GM12878 (cell line): ENCODE data around the gene CCN2. TPM values are rescaled to one million over a fixed set of nuclear protein-coding genes. Genes with fewer than 3 reads are reported as not detected.

Experiments used
- ATAC-seq: fragments of 200-7000 bp; cut with Tn5 transposase; 3 replicates; pipeline ENCODE4 v1.9.1; 2020; ENCODE audit warnings: mild to moderate bottlenecking, moderate library complexity
- BruUV-seq: library from RNA; stranded (reverse); fragments of 400-500 nt; replicated peaks from 2 replicates; lab custom pipeline; 2021; lab: Mats Ljungman, UMichigan
- CTCF ChIA-PET: fragments of 300-600 bp; sonication (Branson Sonifier 250); formaldehyde crosslinking; extraction: SDS; loops from one replicate; lab custom pipeline; 2021; ENCODE audit warnings: inconsistent platforms; lab: Yijun Ruan, JAX
- POLR2A ChIA-PET: fragments of 350-600 bp; formaldehyde crosslinking; extraction: SDS; loops from one replicate; lab custom pipeline; 2021; ENCODE audit warnings: inconsistent platforms; lab: Charles Lee
- RAD21 ChIA-PET: fragments of 300-600 bp; sonication (Branson Sonifier 250); formaldehyde crosslinking; loops from one replicate; lab custom pipeline; 2023; ENCODE audit warnings: antibody characterized with exemption; ENCODE audit not compliant: unreplicated experiment; lab: Charles Lee
- SMC1A ChIA-PET: fragments of 300-600 bp; sonication (Branson Sonifier 250); formaldehyde crosslinking; loops from one replicate; lab custom pipeline; 2023; ENCODE audit not compliant: unreplicated experiment, uncharacterized antibody; lab: Charles Lee
- DNase-seq: peaks from one replicate; pipeline ENCODE4 v3.0.0-alpha.2; 2011; ENCODE audit warnings: low read depth, low spot score
- FAIRE-seq: peaks from 3 replicates; lab custom pipeline; 2011; peaks lifted over from hg19 to GRCh38; lab: Jason Lieb, UNC
- H2AFZ ChIP-seq: 2 replicates; pipeline ENCODE4 v1.6.0; 2011; ENCODE audit warnings: low read depth, low read length, control low read depth; ENCODE audit not compliant: control insufficient read depth
- H3K27ac ChIP-seq: 2 replicates; pipeline ENCODE4 v1.5.1; 2011; ENCODE audit warnings: control low read depth; ENCODE audit not compliant: control insufficient read depth, insufficient read depth
- H3K27me3 ChIP-seq, 2 experiments: replicated peaks in 1 of 2; 2 replicates each; pipeline versions ENCODE4 v1.6.0 to v1.6.1; 2011; ENCODE audit warnings: low read length in 1 of 2; ENCODE audit not compliant: control insufficient read depth in 2 of 2, insufficient read depth in 2 of 2
- H3K36me3 ChIP-seq, 2 experiments: 2 replicates each; pipeline ENCODE4 v1.5.1; 2011; ENCODE audit warnings: low read length in 1 of 2; ENCODE audit not compliant: control insufficient read depth in 2 of 2, insufficient read depth in 2 of 2
- H3K4me1 ChIP-seq: 2 replicates; pipeline ENCODE4 v1.6.1; 2011; ENCODE audit warnings: mild to moderate bottlenecking, low read length, moderate library complexity, mixed read lengths; ENCODE audit not compliant: control insufficient read depth, insufficient read depth
- H3K4me2 ChIP-seq: 2 replicates; pipeline ENCODE4 v1.6.0; 2011; ENCODE audit warnings: control low read depth; ENCODE audit not compliant: control insufficient read depth, insufficient read depth
- H3K4me3 ChIP-seq: fragments of 200-600 bp; sonication (generic); 2 replicates; pipeline ENCODE4 v1.5.1; 2016
- H3K79me2 ChIP-seq: 2 replicates; pipeline ENCODE4 v1.6.0; 2011; ENCODE audit warnings: low read length; ENCODE audit not compliant: control insufficient read depth, insufficient read depth
- H3K9ac ChIP-seq: 2 replicates; pipeline ENCODE4 v1.8.0; 2011; ENCODE audit warnings: low read length, control low read depth, mixed read lengths; ENCODE audit not compliant: control insufficient read depth, insufficient read depth
- H3K9me3 ChIP-seq: replicated peaks from 3 replicates; pipeline ENCODE4 v1.5.1; 2011; ENCODE audit warnings: mild to moderate bottlenecking, low read length; ENCODE audit not compliant: control insufficient read depth, insufficient read depth
- H4K20me1 ChIP-seq: 2 replicates; pipeline ENCODE4 v1.6.0; 2011; ENCODE audit not compliant: control insufficient read depth, insufficient read depth
- ATF3 ChIP-seq: IDR thresholded peaks from 2 replicates; pipeline ENCODE4 v1.6.1; 2011; ENCODE audit warnings: low read depth, mild to moderate bottlenecking, low read length, moderate library complexity, borderline replicate concordance; ENCODE audit errors: extremely low read depth
- BRCA1 ChIP-seq: IDR thresholded peaks from 2 replicates; pipeline ENCODE4 v1.6.1; 2011; ENCODE audit warnings: low read depth, low read length, improper control_type of control experiment
- CHD4 ChIP-seq: fragments of 200-600 bp; sonication (generic); IDR thresholded peaks from 2 replicates; pipeline ENCODE4 v1.6.1; 2016; ENCODE audit warnings: mild to moderate bottlenecking
- IKZF2 ChIP-seq, 2 experiments: fragments of 450-650 bp; IDR thresholded peaks; 2 replicates each; pipeline ENCODE4 v1.6.1; 2017; ENCODE audit warnings: mild to moderate bottlenecking in 2 of 2, moderate library complexity in 2 of 2
- MLLT1 ChIP-seq: fragments of 450-650 bp; IDR thresholded peaks from 2 replicates; pipeline ENCODE4 v1.6.1; 2016; ENCODE audit warnings: mild to moderate bottlenecking
- PML ChIP-seq: IDR thresholded peaks from 2 replicates; pipeline ENCODE4 v1.6.1; 2012; ENCODE audit warnings: low read length, inconsistent platforms
- YY1 ChIP-seq: IDR thresholded peaks from 2 replicates; pipeline ENCODE4 v1.6.1; 2011; ENCODE audit warnings: low read depth, mild to moderate bottlenecking, low read length
- WGBS: methylation state at CpG from one replicate; pipeline ENCODE4 v1.1.6; 2016; ENCODE audit warnings: low lambda C conversion rate; ENCODE audit not compliant: insufficient replicate concordance, insufficient coverage; ENCODE audit errors: missing lambda C conversion rate; 5-methylcytosine and 5-hydroxymethylcytosine counted together
- in situ Hi-C: fragments of 300-500 bp; cut with MboI; formaldehyde crosslinking; loops from 9 replicates; pipeline ENCODE4 v1.14.3; 2018; ENCODE audit warnings: mixed read lengths
- intact Hi-C: fragments of 100-400 bp; cut with micrococcal nuclease; formaldehyde crosslinking; loops from one replicate; pipeline ENCODE4 v1.14.2; 2022; ENCODE audit not compliant: unreplicated experiment
- polyA plus RNA-seq, 11 experiments: library from polyadenylated mRNA; depleted of rRNA in 4 of 11; unstranded in 6 of 11; stranded (reverse) in 5 of 11; fragments of >200 nt; fragmentation: Nextera tagmentation in 4 of 11; fragmentation: Illumina TruSeq in 1 of 11; extraction: Ambion mirVana in 4 of 11; extraction: Trizol in 1 of 11; gene quantifications; 1 replicate in 1 of 11; 2 replicates in 10 of 11; pipeline versions ENCODE4 v1.2.1 to v1.2.3, GENCODE V29; 2011 to 2016; ENCODE audit warnings: inconsistent platforms in 2 of 11, missing spikeins in 2 of 11, low read depth in 1 of 11
- total RNA-seq, 4 experiments: library from RNA; depleted of rRNA in 3 of 4; stranded (reverse); fragments of >200 nt in 3 of 4; fragmentation: Illumina TruSeq in 1 of 4; extraction: Trizol in 1 of 4; gene quantifications; 2 replicates each; pipeline versions ENCODE4 v1.2.1 to v1.2.3, GENCODE V29; 2013 to 2021

The CCN2 gene
- total and polyA plus RNA-seq, 10 of the 15 experiments (the other 5 are each of a cell fraction or from before 2014, with no cell fraction given): 0.26 to 0.62 (median 0.44) TPM; not detected in 7

GRCh38 chr6:131968656-131969055, 17.5 kb upstream of the CCN2 start:
- H3K9me3 ChIP-seq: no peaks in the 10 kb centered on the region
- no peak overlapping the region for H3K9ac ChIP-seq
- H3K4me3 ChIP-seq: no peak overlapping the region
- no peaks in the 10 kb centered on the region for H3K36me3 ChIP-seq
- no peak overlapping the region for H3K4me2 ChIP-seq
- WGBS: 24% methylated on average over 5 of the region's 5 CpGs
- H4K20me1 ChIP-seq: no peaks in the 10 kb centered on the region
- H3K27me3 ChIP-seq: no peaks in the 10 kb centered on the region
- ChIA-PET CTCF (no interaction called here), SMC1A (no interaction called here), POLR2A (no interaction called here), RAD21 (no interaction called here)
- no TSS peak for BruUV-seq
- FAIRE-seq (no peak), DNase-seq (no peak), ATAC-seq (no peak)
- no peaks in the 10 kb centered on the region for H3K4me1 ChIP-seq
- in situ Hi-C loops (no loop called here), intact Hi-C loops (no loop called here)
- TF ChIP-seq BRCA1 (no peak), ATF3 (no peak), YY1 (no peak), MLLT1 (no peak), CHD4 (no peak), IKZF2 (IDR thresholded peaks at IDR 0.05) (no peak), PML (no peak)
- H3K79me2 ChIP-seq: no peaks in the 10 kb centered on the region
- H3K27ac ChIP-seq: no peak overlapping the region
- H2AFZ ChIP-seq: no peak overlapping the region
